GM12878 (cell line): Measurements from ENCODE around the gene ZNF700. TPM values are rescaled to one million over a fixed set of nuclear protein-coding genes. Genes with fewer than 3 reads are reported as not detected.
"Not testable (repeated sequence)": the region's sequence is repeated elsewhere in the genome, so short reads cannot be mapped to it uniquely, and the experiment has no call there.

ENCODE experiments used
- ATAC-seq: fragments of 200-7000 bp; cut with Tn5 transposase; 3 replicates; pipeline ENCODE4 v1.9.1; 2020; ENCODE audit warnings: mild to moderate bottlenecking, moderate library complexity
- BruUV-seq: library from RNA; stranded (reverse); fragments of 400-500 nt; replicated peaks from 2 replicates; lab custom pipeline; 2021; lab: Mats Ljungman, UMichigan
- CTCF ChIA-PET: fragments of 300-600 bp; sonication (Branson Sonifier 250); formaldehyde crosslinking; extraction: SDS; loops from one replicate; lab custom pipeline; 2021; ENCODE audit warnings: inconsistent platforms; lab: Yijun Ruan, JAX
- POLR2A ChIA-PET: fragments of 350-600 bp; formaldehyde crosslinking; extraction: SDS; loops from one replicate; lab custom pipeline; 2021; ENCODE audit warnings: inconsistent platforms; lab: Charles Lee
- RAD21 ChIA-PET: fragments of 300-600 bp; sonication (Branson Sonifier 250); formaldehyde crosslinking; loops from one replicate; lab custom pipeline; 2023; ENCODE audit warnings: antibody characterized with exemption; ENCODE audit not compliant: unreplicated experiment; lab: Charles Lee
- SMC1A ChIA-PET: fragments of 300-600 bp; sonication (Branson Sonifier 250); formaldehyde crosslinking; loops from one replicate; lab custom pipeline; 2023; ENCODE audit not compliant: unreplicated experiment, uncharacterized antibody; lab: Charles Lee
- DNase-seq: peaks from one replicate; pipeline ENCODE4 v3.0.0-alpha.2; 2011; ENCODE audit warnings: low read depth, low spot score
- FAIRE-seq: peaks from 3 replicates; lab custom pipeline; 2011; peaks lifted over from hg19 to GRCh38; lab: Jason Lieb, UNC
- H2AFZ ChIP-seq: 2 replicates; pipeline ENCODE4 v1.6.0; 2011; ENCODE audit warnings: low read depth, low read length, control low read depth; ENCODE audit not compliant: control insufficient read depth
- H3K27ac ChIP-seq: 2 replicates; pipeline ENCODE4 v1.5.1; 2011; ENCODE audit warnings: control low read depth; ENCODE audit not compliant: control insufficient read depth, insufficient read depth
- H3K27me3 ChIP-seq, 2 experiments: replicated peaks in 1 of 2; 2 replicates each; pipeline versions ENCODE4 v1.6.0 to v1.6.1; 2011; ENCODE audit warnings: low read length in 1 of 2; ENCODE audit not compliant: control insufficient read depth in 2 of 2, insufficient read depth in 2 of 2
- H3K36me3 ChIP-seq, 2 experiments: 2 replicates each; pipeline ENCODE4 v1.5.1; 2011; ENCODE audit warnings: low read length in 1 of 2; ENCODE audit not compliant: control insufficient read depth in 2 of 2, insufficient read depth in 2 of 2
- H3K4me1 ChIP-seq: 2 replicates; pipeline ENCODE4 v1.6.1; 2011; ENCODE audit warnings: mild to moderate bottlenecking, low read length, moderate library complexity, mixed read lengths; ENCODE audit not compliant: control insufficient read depth, insufficient read depth
- H3K4me2 ChIP-seq: 2 replicates; pipeline ENCODE4 v1.6.0; 2011; ENCODE audit warnings: control low read depth; ENCODE audit not compliant: control insufficient read depth, insufficient read depth
- H3K4me3 ChIP-seq: fragments of 200-600 bp; sonication (generic); 2 replicates; pipeline ENCODE4 v1.5.1; 2016
- H3K79me2 ChIP-seq: 2 replicates; pipeline ENCODE4 v1.6.0; 2011; ENCODE audit warnings: low read length; ENCODE audit not compliant: control insufficient read depth, insufficient read depth
- H3K9ac ChIP-seq: 2 replicates; pipeline ENCODE4 v1.8.0; 2011; ENCODE audit warnings: low read length, control low read depth, mixed read lengths; ENCODE audit not compliant: control insufficient read depth, insufficient read depth
- H3K9me3 ChIP-seq: replicated peaks from 3 replicates; pipeline ENCODE4 v1.5.1; 2011; ENCODE audit warnings: mild to moderate bottlenecking, low read length; ENCODE audit not compliant: control insufficient read depth, insufficient read depth
- H4K20me1 ChIP-seq: 2 replicates; pipeline ENCODE4 v1.6.0; 2011; ENCODE audit not compliant: control insufficient read depth, insufficient read depth
- IKZF2 ChIP-seq, 2 experiments: fragments of 450-650 bp; IDR thresholded peaks; 2 replicates each; pipeline ENCODE4 v1.6.1; 2017; ENCODE audit warnings: mild to moderate bottlenecking in 2 of 2, moderate library complexity in 2 of 2
- MLLT1 ChIP-seq: fragments of 450-650 bp; IDR thresholded peaks from 2 replicates; pipeline ENCODE4 v1.6.1; 2016; ENCODE audit warnings: mild to moderate bottlenecking
- MTA2 ChIP-seq: fragments of 450-650 bp; IDR thresholded peaks from 2 replicates; pipeline ENCODE4 v1.6.1; 2016; ENCODE audit warnings: low read depth, mild to moderate bottlenecking, moderate library complexity
- NBN ChIP-seq: fragments of 450-650 bp; IDR thresholded peaks from 2 replicates; pipeline ENCODE4 v1.6.1; 2016
- POLR2AphosphoS5 ChIP-seq: IDR thresholded peaks from 2 replicates; pipeline ENCODE4 v1.6.1; 2011; ENCODE audit warnings: mild to moderate bottlenecking, low read length, inconsistent platforms
- WGBS: methylation state at CpG from one replicate; pipeline ENCODE4 v1.1.6; 2016; ENCODE audit warnings: low lambda C conversion rate; ENCODE audit not compliant: insufficient replicate concordance, insufficient coverage; ENCODE audit errors: missing lambda C conversion rate; 5-methylcytosine and 5-hydroxymethylcytosine counted together
- in situ Hi-C: fragments of 300-500 bp; cut with MboI; formaldehyde crosslinking; loops from 9 replicates; pipeline ENCODE4 v1.14.3; 2018; ENCODE audit warnings: mixed read lengths
- intact Hi-C: fragments of 100-400 bp; cut with micrococcal nuclease; formaldehyde crosslinking; loops from one replicate; pipeline ENCODE4 v1.14.2; 2022; ENCODE audit not compliant: unreplicated experiment
- polyA plus RNA-seq, 11 experiments: library from polyadenylated mRNA; depleted of rRNA in 4 of 11; unstranded in 6 of 11; stranded (reverse) in 5 of 11; fragments of >200 nt; fragmentation: Nextera tagmentation in 4 of 11; fragmentation: Illumina TruSeq in 1 of 11; extraction: Ambion mirVana in 4 of 11; extraction: Trizol in 1 of 11; gene quantifications; 1 replicate in 1 of 11; 2 replicates in 10 of 11; pipeline versions ENCODE4 v1.2.1 to v1.2.3, GENCODE V29; 2011 to 2016; ENCODE audit warnings: inconsistent platforms in 2 of 11, missing spikeins in 2 of 11, low read depth in 1 of 11
- total RNA-seq, 4 experiments: library from RNA; depleted of rRNA in 3 of 4; stranded (reverse); fragments of >200 nt in 3 of 4; fragmentation: Illumina TruSeq in 1 of 4; extraction: Trizol in 1 of 4; gene quantifications; 2 replicates each; pipeline versions ENCODE4 v1.2.1 to v1.2.3, GENCODE V29; 2013 to 2021

The ZNF700 gene
- total and polyA plus RNA-seq, 10 of the 15 experiments (the other 5 are each of a cell fraction or from before 2014, with no cell fraction given) = 6.7 to 16.0 (median 11.1) TPM

DNA sequence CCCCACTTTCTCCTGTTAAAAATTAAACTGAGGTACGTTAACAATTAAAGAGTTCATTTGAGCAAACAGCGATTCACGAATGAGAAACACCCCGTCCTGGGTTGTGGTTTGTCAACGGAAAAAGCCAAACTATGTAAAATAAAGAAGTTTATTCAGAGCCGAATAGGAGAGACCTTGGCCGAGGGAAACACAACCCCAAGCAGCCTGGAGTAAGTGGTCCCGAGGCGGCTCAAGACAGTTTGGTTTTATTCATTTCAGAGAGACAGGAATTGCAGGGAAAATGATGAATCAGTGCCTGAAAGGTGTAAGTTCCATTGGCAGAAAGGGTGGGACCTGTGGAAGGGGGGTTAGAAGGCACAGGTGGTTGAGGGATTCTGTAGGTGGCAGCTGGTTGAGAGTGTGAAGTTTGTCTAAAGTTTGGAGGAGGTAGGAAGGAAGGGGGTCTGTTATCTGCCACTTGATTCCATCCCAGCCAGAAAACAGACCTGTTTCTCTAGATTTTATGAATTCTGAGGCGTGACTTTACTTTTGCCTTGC, 812 bp downstream of the ZNF700 start:
- in situ Hi-C loops, H4K20me1 ChIP-seq, FAIRE-seq, BruUV-seq, DNase-seq, H3K27me3 ChIP-seq, H3K36me3 ChIP-seq, H3K4me1 ChIP-seq: not testable (repeated sequence)
- SMC1A ChIA-PET = interaction anchor here (1.9 to 8.0 kb wide), 5 partner anchors 63 to 215 kb away, joined by 8 to 133 read pairs (median 28); partner anchors contain the start of genes ZNF20, ZNF491 and ZNF878
- Histone ChIP-seq H3K79me2 (peaks cover 28% of the 10 kb centered on the region), H3K9me3 (peaks cover 19% of the 10 kb centered on the region), H2AFZ (peak overlapping the region; percentile 93; the same call in 1 of the 2 replicates), H3K4me3 (peak overlapping the region; percentile 96), H3K9ac (peak overlapping the region; percentile 99), H3K4me2 (peak overlapping the region; percentile 61), H3K27ac (peak overlapping the region; percentile 94)
- ATAC-seq = peak; percentile 1; the same call in 2 of the 3 replicates
- RAD21 ChIA-PET = interaction anchor here (2.0 to 4.1 kb wide), 2 partner anchors 38 to 128 kb away, joined by 6 to 40 read pairs; partner anchors contain the start of gene ZNF491
- 0 out of 2 replicates have a peak, but pooled peaks have one; percentile 27 for TF ChIP-seq POLR2AphosphoS5
- TF ChIP-seq MTA2 = peak; percentile 6; the same call in 1 of the 2 replicates
- TF ChIP-seq MLLT1 = peak; percentile 37; the same call in 1 of the 2 replicates
- TF ChIP-seq IKZF2 (IDR thresholded peaks at IDR 0.05) = 0 out of 4 replicates have a peak, but pooled peaks of 1 of the 2 experiments have one; percentile 4
- 0 out of 2 replicates have a peak, but pooled peaks have one; percentile 9 for TF ChIP-seq NBN
- 0% methylated on average over 10 of the region's 10 CpGs for WGBS
- CTCF ChIA-PET = interaction anchor here (0.8 to 6.0 kb wide), 5 partner anchors 37 to 369 kb away, joined by 3 to 84 read pairs (median 6); partner anchors contain the start of genes ZNF20, ZNF44 and ZNF763
- POLR2A ChIA-PET = interaction anchor here (1.3 kb wide), 1 partner anchor 63 kb away, joined by 7 read pairs; no protein-coding TSS in a partner anchor
- intact Hi-C loops = loop anchor here (1.0 to 10.0 kb wide), 2 partner anchors 40 to 361 kb away; partner anchors contain the start of gene ZNF763
